RKO (cell line): ENCODE data around the gene KLC4.
"Not testable (repeated sequence)": the region's sequence is repeated elsewhere in the genome, so short reads cannot be mapped to it uniquely, and the experiment has no call there.

Source experiments
- DNase-seq: peaks from one replicate; pipeline ENCODE4 v3.0.0-alpha.2; 2016; ENCODE audit warnings: low spot score

KLC4 gene

DNA sequence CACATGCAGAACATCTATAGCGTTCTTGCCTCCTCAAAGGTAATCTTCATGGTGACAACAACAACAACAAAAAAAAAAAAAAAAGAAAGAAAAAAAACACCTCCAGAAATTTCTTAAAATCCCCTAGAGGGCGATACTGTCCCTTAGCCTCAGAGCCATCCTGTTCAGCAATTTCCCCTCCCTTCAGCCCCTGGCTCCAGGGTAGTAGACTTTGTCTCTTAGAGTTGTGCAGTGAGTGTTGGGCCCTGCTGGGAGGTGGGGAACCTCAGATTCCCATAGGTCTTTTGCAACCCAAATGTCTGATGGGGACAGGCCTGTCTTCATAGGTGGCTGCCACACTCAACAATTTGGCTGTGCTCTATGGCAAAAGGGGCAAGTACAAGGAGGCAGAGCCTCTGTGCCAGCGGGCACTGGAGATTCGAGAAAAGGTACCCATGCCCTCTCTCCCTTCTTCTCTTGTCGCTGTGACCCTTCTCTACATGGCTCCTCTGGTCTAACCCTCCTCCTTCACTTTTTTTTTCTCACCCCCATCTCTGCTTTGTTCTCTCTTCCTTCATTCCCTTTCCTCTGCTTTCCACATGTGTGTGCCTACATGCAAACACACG is 10.7 kb downstream of the KLC4 start:
- peak; percentile 75 for DNase-seq

DNA sequence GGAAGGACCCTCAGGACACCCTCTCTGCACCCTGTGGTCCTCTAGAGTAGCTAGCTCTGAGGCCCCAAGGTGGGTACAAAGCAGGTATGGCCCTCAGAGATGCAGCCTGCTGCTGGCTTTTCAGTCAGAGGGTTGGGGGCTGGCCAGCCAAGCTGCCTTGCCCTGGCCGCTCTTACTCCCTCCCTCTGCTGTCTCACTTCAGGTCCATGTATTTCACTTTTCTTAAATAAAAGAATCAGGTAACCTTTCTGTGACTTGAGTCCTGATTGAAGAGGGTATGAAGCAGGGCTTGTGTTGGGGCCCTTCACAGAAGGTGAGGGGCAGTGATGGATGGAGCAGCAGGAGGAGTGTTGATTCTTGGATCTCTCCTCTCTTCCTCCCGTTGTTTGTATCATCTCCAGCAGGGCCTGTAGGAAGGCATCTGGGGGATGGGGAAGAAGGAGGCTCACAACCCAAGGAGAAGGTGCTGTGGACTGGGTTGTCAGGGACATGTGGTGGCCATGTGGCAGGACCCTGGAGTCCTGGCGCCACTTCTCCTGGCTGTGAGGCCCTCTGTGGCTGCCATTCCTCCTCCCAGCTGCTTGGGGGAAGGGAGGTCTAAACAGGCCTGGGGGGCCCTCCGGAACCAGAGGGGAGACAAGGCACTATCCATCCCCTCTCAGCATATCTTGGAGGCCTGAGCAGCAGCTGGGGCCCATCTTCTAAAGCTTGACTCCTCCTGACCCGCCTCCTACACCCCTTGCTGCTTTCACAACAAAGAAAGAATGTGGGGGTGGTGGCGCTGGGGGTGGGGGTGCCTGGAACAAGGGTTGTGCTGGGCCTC is 15.6 kb downstream of the KLC4 start:
- no peak for DNase-seq

DNA sequence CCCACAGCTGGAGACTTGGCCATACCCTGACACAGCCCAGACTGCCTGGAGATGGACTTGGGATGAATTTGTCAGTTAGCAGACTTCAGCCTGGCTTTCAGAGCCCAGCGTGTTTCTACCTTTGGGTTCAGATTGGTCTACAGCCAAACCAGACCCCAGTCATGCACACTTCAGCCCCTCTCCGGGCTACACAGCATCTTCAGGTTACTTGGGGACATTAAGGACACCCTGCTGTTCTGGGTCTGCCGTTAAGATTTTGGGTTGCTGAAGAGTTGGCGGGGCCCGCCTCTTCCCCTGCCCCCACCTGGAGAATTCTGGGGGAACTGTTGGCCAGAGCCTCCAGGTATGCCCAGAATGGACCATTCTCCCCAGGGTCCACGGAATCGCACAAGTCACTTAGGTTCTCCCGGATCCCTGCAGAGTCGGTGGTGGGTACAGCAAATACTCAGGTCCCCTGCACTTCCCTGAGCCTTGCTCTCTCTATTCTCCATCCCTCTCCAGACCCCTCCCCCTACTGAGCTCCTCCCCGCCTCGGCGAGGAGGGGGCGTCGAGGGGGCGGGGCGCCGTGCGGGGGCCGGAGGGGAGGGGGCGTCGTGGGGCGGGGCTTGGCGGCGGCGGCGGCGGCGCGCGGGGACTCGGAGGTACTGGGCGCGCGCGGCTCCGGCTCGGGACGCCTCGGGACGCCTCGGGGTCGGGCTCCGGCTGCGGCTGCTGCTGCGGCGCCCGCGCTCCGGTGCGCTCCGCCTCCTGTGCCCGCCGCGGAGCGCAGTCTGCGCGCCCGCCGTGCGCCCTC is 16.4 kb downstream of the KLC4 start, which contains the start of gene PTK7:
TSS of gene PTK7 (plus strand) at position 645 of the 794 bp plus-strand sequence. CDS start 175 bp downstream, outside the sequence.
- DNase-seq = peak; percentile 51

DNA sequence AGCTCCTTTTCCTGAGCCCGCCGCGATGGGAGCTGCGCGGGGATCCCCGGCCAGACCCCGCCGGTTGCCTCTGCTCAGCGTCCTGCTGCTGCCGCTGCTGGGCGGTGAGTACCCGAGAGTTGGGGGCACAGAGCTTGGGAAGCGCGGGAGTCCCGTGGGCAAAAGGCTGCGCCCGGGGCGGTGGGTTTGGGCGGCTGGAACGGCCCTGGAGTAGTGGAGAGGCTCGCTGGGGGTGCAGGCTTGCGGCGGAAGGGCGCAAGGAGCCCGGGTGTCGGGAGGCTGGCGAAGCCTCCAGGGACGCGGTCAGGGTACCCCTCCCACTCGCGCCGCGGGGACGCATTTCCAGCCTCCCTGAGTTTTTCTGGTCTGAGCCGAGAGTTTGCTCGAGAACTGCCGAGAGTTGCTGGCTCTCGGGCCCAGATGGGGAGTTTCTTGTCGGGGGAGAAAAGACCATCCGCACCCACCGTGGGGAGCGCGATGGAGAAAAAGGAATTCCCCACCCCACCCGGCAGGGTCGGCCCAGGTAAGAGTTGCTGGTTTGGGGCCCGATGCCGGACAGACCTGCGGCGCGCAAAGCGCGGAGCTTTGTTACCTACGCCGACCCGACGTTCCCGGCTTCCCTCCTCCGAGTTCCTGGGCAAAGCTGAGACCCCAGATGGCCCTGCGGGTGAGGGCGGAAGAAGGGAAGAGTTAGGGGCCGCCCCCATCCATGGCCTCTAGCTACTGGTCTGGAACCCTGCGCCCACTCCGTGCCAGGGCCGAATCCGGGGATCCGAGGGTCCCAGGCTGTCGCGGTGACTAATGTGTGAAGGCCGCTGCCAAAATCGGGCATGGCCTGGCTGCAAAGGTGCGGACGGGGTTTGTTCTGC is 17.3 kb downstream of the KLC4 start:
- DNase-seq = peak; percentile 75

DNA sequence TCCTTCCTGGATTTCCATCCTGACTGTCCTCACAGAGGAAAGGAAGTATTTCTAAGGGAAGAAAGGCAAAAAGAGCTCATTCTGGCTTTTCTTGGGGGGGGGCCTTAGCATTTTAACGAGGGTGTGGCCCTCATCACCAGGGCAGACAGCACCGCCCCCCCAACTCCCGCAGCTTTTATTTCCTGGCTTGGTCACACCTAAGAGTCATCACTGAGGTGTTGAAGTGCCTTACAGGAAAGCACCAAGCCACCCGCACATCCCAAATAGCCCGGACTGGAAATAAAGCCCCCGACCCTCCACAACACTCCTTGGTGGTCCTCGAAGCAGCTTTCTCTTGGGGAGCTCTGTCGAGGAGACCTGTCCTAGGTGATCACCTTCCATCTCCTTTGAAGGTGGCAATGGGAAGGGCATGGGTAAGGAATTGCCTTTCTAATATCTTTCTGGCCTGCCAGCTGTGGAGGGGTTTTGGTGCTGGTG is 17.9 kb downstream of the KLC4 start:
- DNase-seq = no peak

DNA sequence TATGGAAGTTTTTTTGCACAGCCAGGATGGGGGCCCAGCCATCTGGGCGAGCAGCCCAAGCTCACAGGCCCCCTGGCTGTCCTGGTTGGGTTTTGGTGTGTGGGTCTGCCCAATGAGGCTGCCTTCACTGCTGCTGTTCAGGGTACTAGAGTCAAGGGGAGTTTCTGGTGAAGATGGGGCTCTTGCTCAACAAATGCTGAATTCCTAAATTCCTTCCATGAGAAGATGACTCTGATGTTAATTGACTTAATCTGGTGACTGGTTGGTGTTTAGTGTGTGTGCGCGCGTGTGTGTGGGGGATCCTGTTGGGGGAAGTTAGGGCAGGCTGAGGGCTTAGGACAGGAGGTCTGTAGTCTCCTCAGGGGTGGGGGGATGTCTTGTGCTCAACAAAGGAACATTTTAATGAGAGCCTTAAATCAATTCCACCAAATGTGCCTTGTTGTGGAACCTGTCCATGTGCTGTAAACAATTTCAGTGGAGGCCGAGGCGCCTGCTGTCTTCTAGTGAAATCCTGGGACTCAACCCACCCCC is 18.6 kb downstream of the KLC4 start:
- DNase-seq = no peak

DNA sequence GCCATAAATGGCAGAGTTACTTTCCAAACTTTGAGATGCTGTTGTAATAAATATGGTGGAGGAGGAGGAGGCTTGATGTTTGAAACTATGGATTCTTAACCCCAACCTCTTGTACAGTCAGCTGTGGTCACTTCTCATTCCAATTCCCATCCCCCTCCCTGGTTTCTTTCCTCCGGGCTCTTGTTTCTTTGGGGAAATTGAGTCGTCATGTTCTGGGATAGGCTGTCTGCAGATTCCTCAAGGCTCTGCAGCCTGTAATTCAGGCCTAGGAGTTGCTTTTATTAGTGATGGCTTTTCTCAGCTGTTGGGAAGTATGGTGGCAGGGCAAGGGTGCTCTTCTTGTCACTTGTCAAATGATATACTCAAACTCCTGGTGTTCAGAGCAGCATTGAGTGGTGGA is 19.3 kb downstream of the KLC4 start:
- DNase-seq = no peak

DNA sequence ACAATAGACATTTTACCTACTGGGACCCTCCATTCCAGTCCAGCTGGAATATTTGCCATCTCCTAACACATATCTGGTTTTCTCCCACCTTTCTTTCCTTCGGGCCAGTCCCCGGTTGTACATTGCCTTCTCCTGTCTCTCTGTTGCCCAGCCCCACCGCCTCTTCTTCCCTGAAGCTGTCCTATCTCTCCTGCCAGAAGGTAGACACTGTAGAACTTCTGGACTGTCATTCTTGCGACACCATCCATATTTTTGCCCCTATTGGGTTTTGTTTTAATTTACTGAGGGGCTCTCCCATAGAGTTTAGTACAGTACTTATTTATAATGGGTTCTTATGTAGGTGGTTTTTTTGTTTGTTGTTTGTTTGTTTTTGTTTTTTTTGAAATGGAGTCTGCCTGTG is 21.6 kb downstream of the KLC4 start:
- DNase-seq = no peak

DNA sequence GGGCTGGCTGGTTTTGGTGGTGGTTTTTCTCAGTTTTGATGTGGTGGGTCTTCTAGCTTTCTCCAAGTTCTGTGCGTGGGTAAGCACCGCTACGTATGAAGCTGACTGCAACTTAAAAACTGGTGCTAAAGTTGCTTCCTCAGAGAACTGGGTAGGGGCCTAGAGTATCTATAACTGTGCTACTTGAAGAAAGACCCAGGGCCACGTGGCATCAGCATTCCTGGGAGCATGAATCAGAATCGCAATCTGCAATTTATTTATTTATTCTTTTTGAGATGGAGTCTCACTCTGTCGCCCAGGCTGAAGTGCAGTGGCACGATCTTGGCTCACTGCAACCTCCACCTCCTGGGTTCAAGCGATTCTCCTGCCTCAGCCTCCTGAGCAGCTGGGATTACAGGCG is 22.5 kb downstream of the KLC4 start:
- DNase-seq = not testable (repeated sequence)

DNA sequence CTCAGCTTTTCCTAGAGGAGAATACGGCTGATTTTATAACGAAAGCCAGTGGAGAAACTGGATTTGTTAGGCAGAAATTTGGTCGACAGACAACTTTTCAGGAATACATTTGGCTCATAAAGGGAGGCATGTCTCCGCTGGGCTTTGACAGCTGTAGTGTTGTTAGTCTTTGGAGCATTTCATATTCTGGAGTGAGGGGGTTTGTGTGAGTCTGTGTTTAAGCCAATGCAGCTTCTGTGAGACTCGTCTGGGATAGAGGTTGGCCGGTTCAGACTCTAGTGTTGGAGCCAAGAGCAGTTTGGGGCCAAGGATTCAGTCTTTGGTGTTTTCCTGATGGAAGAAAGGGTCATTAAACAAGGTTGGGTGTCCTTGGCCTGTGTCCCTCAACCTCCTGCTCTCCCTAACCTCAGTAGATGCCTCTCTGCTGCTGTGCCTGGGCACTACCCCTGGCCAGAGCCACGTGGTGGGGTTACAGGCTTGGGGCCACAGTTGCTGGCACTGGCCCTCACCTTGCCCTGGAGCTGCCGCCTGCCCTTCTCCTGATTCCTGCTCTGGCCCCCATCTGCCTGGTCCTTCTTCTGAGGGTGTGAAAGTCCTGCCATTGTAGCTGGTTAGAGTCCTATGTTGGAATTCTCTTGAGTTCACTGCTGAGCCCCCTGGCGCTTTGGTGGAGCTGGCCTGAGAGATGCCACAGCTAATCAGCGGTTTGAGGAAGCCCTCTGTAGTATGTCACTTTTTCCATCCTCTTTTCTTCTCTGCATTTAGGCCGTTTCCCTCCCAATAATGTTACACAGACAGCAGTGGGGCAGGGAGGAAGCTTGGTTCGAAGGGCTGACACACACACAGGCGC is 23.6 kb downstream of the KLC4 start:
- no peak for DNase-seq

DNA sequence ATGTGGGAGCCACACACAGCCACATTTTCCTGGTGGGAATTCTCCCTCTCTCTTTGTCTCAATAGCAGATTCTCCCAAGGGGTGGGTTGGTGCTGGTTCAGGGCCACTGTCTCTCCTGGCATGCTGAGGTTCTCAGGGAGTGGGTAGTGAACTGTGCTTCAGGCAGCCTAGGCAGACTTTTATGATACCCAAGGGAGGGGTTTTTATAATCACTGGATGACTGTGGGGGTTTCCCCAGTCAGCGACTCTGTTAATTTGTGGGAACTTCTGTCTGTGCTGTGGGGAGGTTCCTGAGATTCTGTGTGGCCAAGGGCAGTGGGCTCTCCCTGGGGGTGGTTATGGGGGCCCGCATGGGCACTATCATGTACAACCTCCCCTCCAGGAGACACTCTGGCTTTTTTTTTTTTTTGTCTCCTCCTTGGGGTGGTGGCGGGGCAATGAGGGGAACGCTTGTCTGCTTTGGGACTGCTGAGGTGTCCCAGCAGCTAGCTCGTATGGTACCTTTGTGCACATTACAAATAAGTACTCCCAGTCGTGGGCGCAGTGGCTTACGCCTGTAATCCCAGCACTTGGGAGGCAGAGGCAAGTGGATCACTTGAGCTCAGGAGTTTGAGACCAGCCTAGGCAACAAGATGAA is 26.7 kb downstream of the KLC4 start:
- DNase-seq = no peak

DNA sequence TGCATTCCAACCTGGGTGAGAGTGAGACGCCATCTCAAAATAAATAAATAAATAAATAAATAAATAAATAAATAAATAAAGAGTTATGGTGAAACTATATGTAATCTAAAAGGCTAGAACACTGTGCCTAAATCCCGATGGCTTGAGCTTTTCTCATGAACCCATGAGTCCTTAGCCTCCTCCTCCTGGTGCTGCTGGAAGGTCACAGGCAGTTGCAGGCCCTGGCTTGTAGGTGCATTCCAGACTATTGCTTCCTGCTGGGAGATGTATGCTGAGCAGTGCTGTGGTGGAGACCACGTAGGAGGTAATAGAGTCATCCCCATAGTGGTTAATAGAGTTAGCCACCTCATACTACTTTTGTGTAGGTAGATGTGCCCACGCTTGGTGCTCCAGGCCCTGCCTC is 29.2 kb downstream of the KLC4 start:
- no peak for DNase-seq

DNA sequence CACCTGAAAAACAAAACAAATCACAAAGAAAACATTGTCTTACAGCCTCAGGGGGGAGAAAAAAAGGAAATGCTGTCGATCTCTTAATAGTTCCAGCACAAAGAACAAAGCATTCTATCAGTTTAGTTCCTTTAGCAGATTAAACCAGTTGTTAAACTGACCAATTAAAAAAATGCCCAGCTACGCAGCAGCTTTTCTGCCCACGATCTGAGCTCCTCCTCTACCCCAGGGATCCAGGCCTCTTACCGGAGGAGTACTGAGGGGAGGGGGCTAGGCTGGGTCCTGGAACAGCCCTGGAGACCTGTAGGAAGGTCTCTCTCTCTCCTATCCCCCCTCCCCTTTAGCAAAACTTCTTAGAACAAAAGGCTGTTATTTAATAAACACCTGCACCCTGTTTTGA is 30.0 kb downstream of the KLC4 start:
- no peak for DNase-seq

DNA sequence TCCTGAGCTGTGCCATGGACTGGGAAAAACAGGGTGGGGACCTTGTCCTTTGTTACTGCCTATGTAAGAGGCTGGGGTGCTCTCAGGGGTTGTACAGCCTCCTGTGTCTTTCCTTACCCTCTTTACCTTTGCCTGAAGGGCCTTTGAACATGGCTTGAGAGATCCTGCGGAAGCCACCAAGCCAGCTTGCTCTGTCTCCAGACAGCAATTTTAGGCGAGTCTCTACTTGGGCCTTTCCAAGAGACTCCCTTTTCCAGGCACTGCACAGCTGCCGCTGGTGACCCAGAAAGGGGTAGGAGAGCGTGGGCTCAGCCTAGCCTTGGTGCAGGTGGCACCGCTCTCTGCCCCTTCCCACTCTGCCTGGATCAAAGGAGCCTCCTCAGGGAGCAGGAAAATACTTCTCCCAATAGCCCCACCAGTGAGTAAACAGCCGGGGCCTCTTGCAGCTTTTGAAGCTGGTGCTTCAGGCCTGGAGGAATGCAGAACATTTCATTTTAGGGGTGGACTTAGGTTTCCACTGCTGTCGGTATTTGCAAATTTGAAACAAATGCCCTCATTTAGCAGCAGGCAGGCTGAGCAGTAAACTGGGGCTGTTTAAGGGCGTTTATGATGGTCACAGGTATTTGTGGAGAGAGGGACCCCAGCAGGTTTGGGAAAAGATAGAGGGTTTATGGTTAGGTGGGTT is 30.6 kb downstream of the KLC4 start:
- DNase-seq = no peak

DNA sequence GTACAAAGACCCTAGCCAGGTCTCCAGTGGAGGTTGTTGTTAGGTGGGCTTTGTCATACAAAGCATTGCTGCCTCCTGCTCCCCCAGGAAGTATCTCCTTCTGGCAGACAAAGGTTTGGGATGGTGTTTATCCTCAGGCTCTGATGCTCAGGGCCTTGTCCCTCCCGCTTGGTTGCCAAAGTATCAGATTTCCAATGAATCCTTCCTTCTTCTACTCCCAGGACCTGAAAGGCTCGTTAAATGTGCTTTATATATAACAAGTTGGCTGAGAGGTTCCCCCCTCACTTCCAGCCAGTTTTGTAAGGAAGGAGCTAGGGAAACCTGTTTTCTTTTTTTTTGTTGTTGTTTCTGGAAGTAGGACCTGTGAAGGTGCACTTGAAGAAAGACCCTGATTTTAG is 31.1 kb downstream of the KLC4 start:
- DNase-seq = no peak

DNA sequence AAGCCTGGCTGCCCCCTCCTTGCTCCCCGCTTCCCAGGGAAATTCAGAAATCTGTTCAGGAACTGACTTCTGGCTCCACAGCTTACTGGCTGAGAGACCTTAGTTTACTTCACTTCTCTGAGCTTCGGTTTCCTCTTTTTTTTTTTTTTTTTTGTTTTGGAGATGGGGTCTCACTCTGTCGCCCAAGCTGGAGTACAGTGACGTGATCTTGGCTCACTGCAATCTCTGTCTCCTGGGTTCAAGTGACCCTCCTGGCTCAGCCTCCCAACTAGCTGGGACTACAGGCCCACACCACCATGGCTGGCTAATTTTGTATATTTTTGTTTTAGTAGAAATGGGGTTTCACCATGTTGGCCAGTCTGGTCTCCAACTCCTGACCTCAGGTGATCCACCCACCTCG is 31.6 kb downstream of the KLC4 start:
- no peak for DNase-seq

DNA sequence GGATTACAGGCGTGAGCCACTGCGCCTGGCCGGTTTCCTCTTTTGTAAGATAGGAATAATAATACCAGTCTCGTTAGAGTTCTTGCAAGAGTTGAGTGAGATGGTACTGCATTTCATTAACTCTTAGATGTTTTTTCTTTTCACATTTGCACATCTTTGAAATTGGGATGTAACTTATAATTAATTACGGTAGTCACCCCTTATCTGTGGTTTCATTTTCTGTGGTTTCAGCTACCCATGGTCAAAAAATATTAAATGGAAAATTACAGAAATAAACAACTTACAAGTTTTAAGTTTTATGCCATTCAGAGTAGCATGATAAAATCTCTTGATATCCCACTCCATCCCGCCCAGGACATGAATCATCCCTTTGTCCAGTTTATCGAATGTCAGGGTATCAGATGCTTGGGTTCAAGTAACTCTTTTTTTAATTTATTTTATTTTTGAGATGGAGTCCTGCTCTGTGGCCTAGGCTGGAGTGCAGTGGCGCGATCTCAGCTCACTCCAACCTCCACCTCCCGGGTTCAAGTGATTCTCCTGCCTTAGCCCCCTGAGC is 32.1 kb downstream of the KLC4 start:
- no peak for DNase-seq

DNA sequence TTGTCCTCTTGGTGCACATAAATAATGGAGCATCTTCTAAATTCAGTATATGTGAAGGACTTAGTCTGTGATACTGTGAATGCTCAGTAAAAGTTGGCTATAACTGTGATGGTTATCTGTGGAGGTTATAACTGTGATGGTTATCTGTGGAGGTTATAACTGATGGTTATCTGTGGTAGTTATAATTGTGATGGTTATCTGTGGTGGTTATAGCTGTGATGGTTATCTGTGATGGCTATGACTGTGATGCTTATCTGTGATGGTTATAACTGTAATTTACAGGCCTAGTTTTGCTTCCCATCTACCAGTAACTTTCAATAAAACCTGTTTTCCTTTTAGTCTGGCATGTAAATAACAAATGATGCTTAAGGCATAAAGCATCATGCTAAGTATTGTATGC is 33.2 kb downstream of the KLC4 start:
- no peak for DNase-seq
